H1 (cell line): ENCODE measurements around the gene LRBA. TPM values are rescaled to one million over a fixed set of nuclear protein-coding genes. Genes with fewer than 3 reads are reported as not detected.

Experiments
- CTCF ChIA-PET: fragments of 300-600 bp; sonication (Branson Sonifier 250); formaldehyde crosslinking; loops from one replicate; lab custom pipeline; 2021; ENCODE audit not compliant: partially characterized antibody; lab: Charles Lee
- POLR2A ChIA-PET: fragments of 300-600 bp; sonication (Branson Sonifier 250); formaldehyde crosslinking; loops from one replicate; lab custom pipeline; 2021; ENCODE audit warnings: inconsistent platforms; ENCODE audit not compliant: partially characterized antibody; lab: Charles Lee
- DNase-seq, 2 experiments: peaks; one replicate each; pipeline versions ENCODE4 v3.0.0 to v3.0.0-alpha.2; 2010 to 2022; ENCODE audit warnings: low spot score in 2 of 2, low read depth in 1 of 2, mixed read lengths in 1 of 2
- FAIRE-seq: peaks from 2 replicates; lab custom pipeline; 2011; peaks lifted over from hg19 to GRCh38; lab: Jason Lieb, UNC
- H2AFZ ChIP-seq: 2 replicates; pipeline ENCODE4 v1.8.1; 2012; ENCODE audit warnings: low read length, inconsistent platforms
- H2AK5ac ChIP-seq: 2 replicates; pipeline ENCODE4 v1.6.1; 2013; ENCODE audit warnings: low read depth, low read length
- H2BK120ac ChIP-seq: replicated peaks from 2 replicates; pipeline ENCODE3; 2013; ENCODE audit warnings: low read depth, low read length, inconsistent platforms
- H2BK12ac ChIP-seq: 2 replicates; pipeline ENCODE4 v1.6.1; 2013; ENCODE audit warnings: low read depth, low read length
- H2BK15ac ChIP-seq: 2 replicates; pipeline ENCODE4 v1.6.1; 2013; ENCODE audit warnings: low read length
- H2BK20ac ChIP-seq: 2 replicates; pipeline ENCODE4 v1.6.1; 2013; ENCODE audit warnings: low read length
- H2BK5ac ChIP-seq: 2 replicates; pipeline ENCODE4 v1.6.1; 2013; ENCODE audit warnings: low read depth, low read length
- H3K14ac ChIP-seq: 2 replicates; pipeline ENCODE4 v1.6.1; 2013; ENCODE audit warnings: inconsistent platforms; ENCODE audit not compliant: insufficient read length
- H3K18ac ChIP-seq: 2 replicates; pipeline ENCODE4 v1.6.1; 2013; ENCODE audit warnings: low read length; ENCODE audit errors: extremely low read depth
- H3K23ac ChIP-seq: 2 replicates; pipeline ENCODE4 v1.6.1; 2013; ENCODE audit warnings: inconsistent platforms; ENCODE audit not compliant: insufficient read length
- H3K23me2 ChIP-seq: 2 replicates; pipeline ENCODE4 v1.6.1; 2013; ENCODE audit warnings: low read depth, low read length
- H3K27ac ChIP-seq: 2 replicates; pipeline ENCODE4 v1.6.1; 2011; ENCODE audit warnings: low read depth, low read length, inconsistent platforms
- H3K27me3 ChIP-seq, 4 experiments: replicated peaks in 1 of 4; 1 replicate in 1 of 4; 2 replicates in 3 of 4; pipeline versions ENCODE4 v1.6.1 to v1.8.1; 2011 to 2013; ENCODE audit warnings: low read length in 3 of 4, mild to moderate bottlenecking in 3 of 4, inconsistent platforms in 2 of 4, mixed read lengths in 2 of 4, moderate library complexity in 1 of 4; ENCODE audit not compliant: control insufficient read depth in 3 of 4, insufficient read depth in 3 of 4; ENCODE audit errors: extremely low read depth in 1 of 4
- H3K36me3 ChIP-seq, 4 experiments: 2 replicates each; pipeline versions ENCODE4 v1.6.1 to v1.8.1; 2011 to 2013; ENCODE audit warnings: mild to moderate bottlenecking in 4 of 4, low read length in 3 of 4, moderate library complexity in 2 of 4, control low read depth in 1 of 4, inconsistent platforms in 1 of 4; ENCODE audit not compliant: insufficient read depth in 4 of 4, control insufficient read depth in 2 of 4
- H3K4ac ChIP-seq: replicated peaks from 2 replicates; pipeline ENCODE3; 2013; ENCODE audit warnings: low read length, low read depth, mixed read lengths, inconsistent platforms; ENCODE audit not compliant: insufficient read length
- H3K4me1 ChIP-seq, 4 experiments: replicated peaks in 1 of 4; 1 replicate in 1 of 4; 2 replicates in 3 of 4; pipeline versions ENCODE4 v1.6.1 to v1.8.1; 2011 to 2013; ENCODE audit warnings: low read length in 3 of 4, inconsistent platforms in 2 of 4, mixed read lengths in 1 of 4; ENCODE audit not compliant: insufficient read depth in 4 of 4, control insufficient read depth in 3 of 4
- H3K4me2 ChIP-seq, 2 experiments: 2 replicates each; pipeline versions ENCODE4 v1.6.1 to v1.8.1; 2011 to 2013; ENCODE audit warnings: low read depth in 2 of 2, low read length in 2 of 2, control low read depth in 1 of 2, inconsistent platforms in 1 of 2, mild to moderate bottlenecking in 1 of 2; ENCODE audit not compliant: insufficient read depth in 1 of 2
- H3K4me3 ChIP-seq, 4 experiments: fragments of 200-600, 300-600 bp in 1 of 4; sonication (generic), shearing (Covaris generic), sonication (Bioruptor Twin) in 1 of 4; 2 replicates each; pipeline versions ENCODE4 v1.5.1 to v1.8.1; 2011 to 2016; ENCODE audit warnings: low read length in 4 of 4, low read depth in 3 of 4, control low read depth in 2 of 4, inconsistent platforms in 2 of 4, mild to moderate bottlenecking in 2 of 4, mixed read lengths in 1 of 4, moderate library complexity in 1 of 4; ENCODE audit not compliant: insufficient read depth in 2 of 4; ENCODE audit errors: extremely low read depth in 1 of 4
- H3K56ac ChIP-seq: replicated peaks from 2 replicates; pipeline ENCODE3; 2013; ENCODE audit warnings: low read depth, mild to moderate bottlenecking, mixed read lengths, low read length, inconsistent platforms; ENCODE audit not compliant: insufficient read length
- H3K79me1 ChIP-seq: 2 replicates; pipeline ENCODE4 v1.6.1; 2013; ENCODE audit warnings: low read depth, low read length, control low read depth
- H3K79me2 ChIP-seq, 2 experiments: 2 replicates each; pipeline versions ENCODE4 v1.6.1 to v1.8.1; 2012 to 2013; ENCODE audit warnings: low read length in 2 of 2, mild to moderate bottlenecking in 2 of 2, inconsistent platforms in 1 of 2; ENCODE audit not compliant: insufficient read depth in 2 of 2, control insufficient read depth in 1 of 2
- H3K9ac ChIP-seq, 4 experiments: replicated peaks in 1 of 4; 1 replicate in 1 of 4; 2 replicates in 3 of 4; pipeline versions ENCODE4 v1.6.1 to v1.8.1; 2011 to 2013; ENCODE audit warnings: low read depth in 3 of 4, low read length in 3 of 4, control low read depth in 2 of 4, mild to moderate bottlenecking in 2 of 4, moderate library complexity in 2 of 4, inconsistent platforms in 1 of 4; ENCODE audit errors: extremely low read depth in 1 of 4
- H3K9me3 ChIP-seq, 2 experiments: 2 replicates each; pipeline versions ENCODE4 v1.6.1 to v1.8.1; 2012 to 2013; ENCODE audit warnings: mild to moderate bottlenecking in 2 of 2, moderate library complexity in 2 of 2, control low read depth in 1 of 2, inconsistent platforms in 1 of 2, low read depth in 1 of 2, low read length in 1 of 2, mixed read lengths in 1 of 2; ENCODE audit not compliant: insufficient read depth in 2 of 2
- H4K20me1 ChIP-seq, 2 experiments: replicated peaks in 1 of 2; 2 replicates each; pipeline versions ENCODE3 to v1.8.1; 2011 to 2013; ENCODE audit warnings: inconsistent platforms in 2 of 2, low read length in 2 of 2, mild to moderate bottlenecking in 1 of 2; ENCODE audit not compliant: insufficient read depth in 2 of 2, control insufficient read depth in 1 of 2
- H4K5ac ChIP-seq: 2 replicates; pipeline ENCODE4 v1.6.1; 2013; ENCODE audit warnings: low read length, low read depth, mixed read lengths, inconsistent platforms; ENCODE audit not compliant: insufficient read length
- H4K8ac ChIP-seq: 2 replicates; pipeline ENCODE4 v1.8.0; 2013; ENCODE audit warnings: mild to moderate bottlenecking, moderate library complexity, low read length, inconsistent platforms; ENCODE audit not compliant: insufficient read depth; ENCODE audit errors: extremely low read depth
- H4K91ac ChIP-seq: replicated peaks from 2 replicates; pipeline ENCODE3; 2013; ENCODE audit warnings: low read length, mixed read lengths, inconsistent platforms; ENCODE audit not compliant: insufficient read length
- BACH1 ChIP-seq: IDR thresholded peaks from 2 replicates; pipeline ENCODE4 v1.6.1; 2012; ENCODE audit warnings: low read length, improper control_type of control experiment
- CHD2 ChIP-seq: IDR thresholded peaks from 2 replicates; pipeline ENCODE4 v1.6.1; 2012; ENCODE audit warnings: low read length, improper control_type of control experiment
- EGR1 ChIP-seq: IDR thresholded peaks from 2 replicates; pipeline ENCODE4 v1.6.1; 2011; ENCODE audit warnings: low read depth, low read length, borderline replicate concordance
- FOSL1 ChIP-seq: IDR thresholded peaks from 2 replicates; pipeline ENCODE4 v1.6.1; 2011; ENCODE audit warnings: mild to moderate bottlenecking, low read depth, low read length, moderate library complexity; ENCODE audit not compliant: insufficient read depth
- KDM5A ChIP-seq: fragments of 200-600 bp; IDR thresholded peaks from 2 replicates; pipeline ENCODE4 v1.7.1; 2012; ENCODE audit warnings: mild to moderate bottlenecking, low read length, inconsistent platforms, mixed read lengths
- MAX ChIP-seq: IDR thresholded peaks from 2 replicates; pipeline ENCODE4 v1.6.1; 2012; ENCODE audit warnings: inconsistent platforms
- POLR2A ChIP-seq, 2 experiments: IDR thresholded peaks; 1 replicate in 1 of 2; 2 replicates in 1 of 2; pipeline ENCODE4 v1.6.1; 2011; ENCODE audit warnings: low read depth in 2 of 2, low read length in 2 of 2, mild to moderate bottlenecking in 2 of 2; ENCODE audit errors: control extremely low read depth in 1 of 2
- SIRT6 ChIP-seq: IDR thresholded peaks from one replicate; pipeline ENCODE4 v1.7.1; 2012; ENCODE audit warnings: low read length, inconsistent platforms
- SP2 ChIP-seq: IDR thresholded peaks from 2 replicates; pipeline ENCODE4 v1.6.1; 2012; ENCODE audit warnings: mild to moderate bottlenecking, low read length, inconsistent platforms
- TAF7 ChIP-seq: optimal IDR thresholded peaks from 2 replicates; pipeline ENCODE3; 2011; ENCODE audit warnings: low read depth, mild to moderate bottlenecking, inconsistent platforms, low read length, moderate library complexity, borderline replicate concordance
- TBP ChIP-seq: IDR thresholded peaks from 2 replicates; pipeline ENCODE4 v1.6.1; 2011; ENCODE audit warnings: low read depth, low read length, improper control_type of control experiment
- TEAD4 ChIP-seq: IDR thresholded peaks from 2 replicates; pipeline ENCODE4 v1.6.1; 2012; ENCODE audit warnings: low read depth, low read length, inconsistent platforms, mixed read lengths
- YY1 ChIP-seq: IDR thresholded peaks from 2 replicates; pipeline ENCODE4 v1.6.1; 2011; ENCODE audit warnings: low read depth, mild to moderate bottlenecking, low read length
- WGBS, 2 experiments: shearing (Covaris generic) in 1 of 2; methylation state at CpG; one replicate each; pipeline versions ENCODE4 v1.1.6 to v1.1.7; 2013 to 2015; ENCODE audit warnings: low lambda C conversion rate in 2 of 2, mixed read lengths in 2 of 2, inconsistent platforms in 1 of 2, low coverage in 1 of 2, missing lambda C conversion rate in 1 of 2; ENCODE audit not compliant: insufficient replicate concordance in 2 of 2, insufficient coverage in 1 of 2, insufficient read length in 1 of 2; ENCODE audit errors: extremely low coverage in 1 of 2, missing lambda C conversion rate in 1 of 2; 5-methylcytosine and 5-hydroxymethylcytosine counted together
- polyA plus RNA-seq, 7 experiments: library from polyadenylated mRNA; depleted of rRNA in 3 of 7; stranded (reverse) in 5 of 7; unstranded in 2 of 7; fragments of >200 nt in 5 of 7; fragments of 200-250 nt in 2 of 7; gene quantifications; 1 replicate in 5 of 7; 2 replicates in 1 of 7; 4 replicates in 1 of 7; pipeline versions ENCODE4 v1.2.1 to v1.2.3, GENCODE V29; 2011 to 2013; ENCODE audit warnings: missing spikeins in 2 of 7, mixed read lengths in 2 of 7
- total RNA-seq: library from RNA; stranded (reverse); fragmentation: NEBNext Ultra II Directional; extraction: Animal tissue kit (Norgen Biotek cat#: 25700); gene quantifications from 2 replicates; pipeline ENCODE4 v1.2.1, GENCODE V29; 2021

The LRBA gene
- total and polyA plus RNA-seq, 2 of the 8 experiments (the other 6 are each of a cell fraction or from before 2014, with no cell fraction given) = 54.6 to 83.2 TPM

DNA sequence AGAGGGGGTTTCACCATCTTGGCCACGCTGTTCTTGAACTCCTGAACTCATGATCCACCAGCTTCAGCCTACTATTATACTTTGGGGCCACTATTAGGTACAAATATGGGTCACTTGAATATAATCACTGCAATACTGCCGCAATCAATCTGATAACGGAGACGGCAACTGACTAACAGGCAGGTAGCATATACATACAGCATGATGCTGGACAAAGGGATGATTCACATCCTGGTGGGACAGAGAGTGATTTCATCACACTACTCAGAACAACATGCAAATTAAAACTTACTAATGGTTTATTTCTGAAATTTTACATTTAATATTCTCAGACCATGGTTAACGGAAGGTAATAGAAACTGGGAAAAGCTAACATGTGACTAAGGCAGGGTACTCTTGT is 10.9 kb downstream of the LRBA start:
- no peak overlapping the region for H3K9ac ChIP-seq
- H3K9me3 ChIP-seq = no peaks in the 10 kb centered on the region
- no peak overlapping the region for H3K4me3 ChIP-seq
- POLR2A ChIA-PET = interaction anchor here (0.6 to 7.4 kb wide), 3 partner anchors 10 to 69 kb away, joined by 3 to 44 read pairs (median 4); partner anchors contain the start of gene LRBA
- H3K79me2 ChIP-seq = peaks cover 4 to 93% of the 10 kb centered on the region in 2 experiments
- no peak overlapping the region for H2BK5ac ChIP-seq
- H3K14ac ChIP-seq = no peak overlapping the region
- H3K27ac ChIP-seq = no peak overlapping the region
- no peak overlapping the region for H2AK5ac ChIP-seq
- H3K4me2 ChIP-seq = no peak overlapping the region
- no peak overlapping the region for H2BK120ac ChIP-seq
- H3K36me3 ChIP-seq = peaks cover 0 to 6% (median 0%) of the 10 kb centered on the region in 4 experiments; a peak in 1 of 8 replicates
- H2BK15ac ChIP-seq = no peak overlapping the region
- H3K23me2 ChIP-seq = no peaks in the 10 kb centered on the region
- no peak overlapping the region for H3K23ac ChIP-seq
- H2BK12ac ChIP-seq = no peak overlapping the region
- no peak overlapping the region for H3K4ac ChIP-seq
- TF ChIP-seq MAX = no peak
- no peak for TF ChIP-seq POLR2A (IDR thresholded peaks at IDR 0.05; ENCODE audit: control extremely low read depth in 1 of 2, low read depth in 2 of 2, low read length in 2 of 2)
- TF ChIP-seq FOSL1 = no peak
- no peak for TF ChIP-seq TBP
- no peak for TF ChIP-seq TAF7
- no peak for TF ChIP-seq YY1
- no peak for TF ChIP-seq SIRT6
- no peak for TF ChIP-seq BACH1
- no peak for TF ChIP-seq KDM5A
- no peak for TF ChIP-seq EGR1
- no peak for TF ChIP-seq SP2
- TF ChIP-seq TEAD4 = no peak
- no peak for TF ChIP-seq CHD2
- TF ChIP-seq, all 59 proteins: peak for 0
- Histone ChIP-seq H4K5ac (no peak overlapping the region), H3K79me1 (peaks cover 8% of the 10 kb centered on the region), H2BK20ac (no peak overlapping the region), H2AFZ (no peak overlapping the region), H3K18ac (no peak overlapping the region), H3K27me3 (no peaks in the 10 kb centered on the region), H3K56ac (no peak overlapping the region), H3K4me1 (peaks cover 0 to 7% (median 6%) of the 10 kb centered on the region in 4 experiments; a peak in 5 of 7 replicates), H4K8ac (no peak overlapping the region), H4K91ac (no peak overlapping the region), H4K20me1 (peaks cover 0 to 12% of the 10 kb centered on the region in 2 experiments)
- CTCF ChIA-PET = interaction anchor here (0.5 to 1.3 kb wide), 6 partner anchors 28 to 701 kb away, joined by 3 to 5 read pairs (median 3); no protein-coding TSS in a partner anchor
- no peak for FAIRE-seq
- 97% methylated on average over 5 of the region's 5 CpGs; no CpG with 5 or more reads in 1 of the 2 experiments for WGBS, 2 experiments
- DNase-seq = no peak
